Heart left ventricle (tissue), 13 donors: ENCODE measurements around the gene NMRK1.

Source experiments
- POLR2A ChIP-seq, 2 donors: fragments of 450-650 bp; IDR thresholded peaks; one replicate each; pipeline ENCODE4 v1.6.1; 2017; ENCODE audit warnings: antibody characterized with exemption in 2 of 2, mild to moderate bottlenecking in 2 of 2, moderate library complexity in 2 of 2
- TF ChIP-seq, protein P1 (sequence below), 12 donors: fragments of 200-600 bp; sonication (generic) in 4 of 12; IDR thresholded peaks; one replicate each; pipeline versions ENCODE4 v1.5.0 to v1.8.0; 2018 to 2022; ENCODE audit warnings: antibody characterized with exemption in 12 of 12, mild to moderate bottlenecking in 5 of 12
- donor health status: ischemic (EF 13 %, LVEDD 7.1; RV severe dilation, severe dysfunction).
- donor health status: DM: no; HTN: yes; CAD: no.
- donor health status: DM: no; HTN: no; CAD: no.
- donor health status: ischemic (EF 25% LVEDD 6.9; RV normal size, moderate dysfunction).
- donor health status: ischemic (EF 25% LVEDD 5.7; RV mildly dilated, moderate dysfunction).
- donor health status: ischemic (EF 35%, LVEDD 5.7; RV mildly dilated, moderate dysfunction).
- donor health status: nonischemic (EF 11% LVEDD 7.7; RV severe dilation, severe dysfunction).
- donor health status: DM: yes; HTN: yes; CAD: no.
- donor health status: PGD.
- donor health status: ischemic (EF 29% LVEDD 5.4; RV normal size, mild dysfunction).
- donor health status: nonischemic (EF 23%, LVEDD 6.1; RV moderate dilation, normal function).

DNA sequence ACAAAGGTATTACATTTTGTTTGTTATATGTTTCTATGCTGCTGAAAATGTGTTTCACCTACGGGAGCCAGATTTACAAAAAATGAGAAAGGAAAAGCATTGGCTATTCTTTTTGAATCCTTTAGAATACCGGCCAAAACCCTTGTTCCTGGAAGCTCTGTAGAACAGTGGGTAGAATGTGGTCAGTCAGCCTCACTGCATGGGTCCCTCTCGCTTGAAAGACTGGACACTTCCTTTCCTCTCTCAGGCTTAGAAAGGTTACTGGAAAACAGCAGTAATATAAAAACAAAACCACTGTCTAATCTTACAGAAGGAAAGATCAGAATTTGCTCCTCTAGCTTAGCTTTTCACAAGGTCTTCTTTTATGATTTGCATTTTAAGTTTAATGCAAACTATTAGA lies 45.4 kb upstream of the NMRK1 start:
- TF ChIP-seq, protein P1, sequence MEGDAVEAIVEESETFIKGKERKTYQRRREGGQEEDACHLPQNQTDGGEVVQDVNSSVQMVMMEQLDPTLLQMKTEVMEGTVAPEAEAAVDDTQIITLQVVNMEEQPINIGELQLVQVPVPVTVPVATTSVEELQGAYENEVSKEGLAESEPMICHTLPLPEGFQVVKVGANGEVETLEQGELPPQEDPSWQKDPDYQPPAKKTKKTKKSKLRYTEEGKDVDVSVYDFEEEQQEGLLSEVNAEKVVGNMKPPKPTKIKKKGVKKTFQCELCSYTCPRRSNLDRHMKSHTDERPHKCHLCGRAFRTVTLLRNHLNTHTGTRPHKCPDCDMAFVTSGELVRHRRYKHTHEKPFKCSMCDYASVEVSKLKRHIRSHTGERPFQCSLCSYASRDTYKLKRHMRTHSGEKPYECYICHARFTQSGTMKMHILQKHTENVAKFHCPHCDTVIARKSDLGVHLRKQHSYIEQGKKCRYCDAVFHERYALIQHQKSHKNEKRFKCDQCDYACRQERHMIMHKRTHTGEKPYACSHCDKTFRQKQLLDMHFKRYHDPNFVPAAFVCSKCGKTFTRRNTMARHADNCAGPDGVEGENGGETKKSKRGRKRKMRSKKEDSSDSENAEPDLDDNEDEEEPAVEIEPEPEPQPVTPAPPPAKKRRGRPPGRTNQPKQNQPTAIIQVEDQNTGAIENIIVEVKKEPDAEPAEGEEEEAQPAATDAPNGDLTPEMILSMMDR (IDR thresholded peaks at IDR 0.05) = no peak
- TF ChIP-seq POLR2A (IDR thresholded peaks at IDR 0.05) = no peak
